COLO829 (cell line): ENCODE results near the gene DNMT3A.

Experiments
- DNase-seq: peaks from one replicate; pipeline ENCODE4 v3.0.0; 2012; ENCODE audit warnings: low spot score

The DNMT3A gene

GRCh38 chr2:25304826-25305596, 36.7 kb downstream of the DNMT3A start:
- DNase-seq: no peak

GRCh38 chr2:25304321-25304720, 37.4 kb downstream of the DNMT3A start:
- no peak for DNase-seq

GRCh38 chr2:25303633-25304236, 38.0 kb downstream of the DNMT3A start:
- DNase-seq: no peak

- no peak for DNase-seq
Measured at GRCh38 chr2:25302758-25303375, 38.9 kb downstream of the DNMT3A start.

- no peak for DNase-seq
Measured at GRCh38 chr2:25301453-25302352, 40.0 kb downstream of the DNMT3A start.

GRCh38 chr2:25300001-25300400, 41.7 kb downstream of the DNMT3A start:
- DNase-seq: no peak

- DNase-seq: no peak
Measured at GRCh38 chr2:25298776-25299431, 42.8 kb downstream of the DNMT3A start.

GRCh38 chr2:25297738-25298137, 44.0 kb downstream of the DNMT3A start:
- no peak for DNase-seq

GRCh38 chr2:25295621-25296020, 46.1 kb downstream of the DNMT3A start:
- DNase-seq: no peak

- peak; percentile 84 for DNase-seq
Measured at GRCh38 chr2:25294573-25295462, 46.9 kb downstream of the DNMT3A start.

- no peak for DNase-seq
Measured at GRCh38 chr2:25293958-25294562, 47.7 kb downstream of the DNMT3A start.

- no peak for DNase-seq
Measured at GRCh38 chr2:25293145-25293544, 48.6 kb downstream of the DNMT3A start.

- no peak for DNase-seq
Measured at GRCh38 chr2:25292408-25292807, 49.3 kb downstream of the DNMT3A start.

- no peak for DNase-seq
Measured at GRCh38 chr2:25290811-25291495, 50.8 kb downstream of the DNMT3A start.

- no peak for DNase-seq
Measured at GRCh38 chr2:25286723-25287483, 54.8 kb downstream of the DNMT3A start.

GRCh38 chr2:25286025-25286400, 55.7 kb downstream of the DNMT3A start:
- no peak for DNase-seq

- no peak for DNase-seq
Measured at GRCh38 chr2:25285265-25286024, 56.3 kb downstream of the DNMT3A start.

GRCh38 chr2:25284756-25285155, 57.0 kb downstream of the DNMT3A start:
- no peak for DNase-seq
